Right lobe of liver (tissue), 4 donors: Measurements from ENCODE around the gene CALD1.

Experiments used
- CTCF ChIP-seq, 4 donors: fragments of 200-600 bp in 3 of 4; fragments of 450-650 bp in 1 of 4; IDR thresholded peaks; one replicate each; pipeline versions ENCODE4 v1.5.1 to v1.8.0; 2016 to 2022; ENCODE audit warnings: antibody characterized with exemption in 4 of 4, mild to moderate bottlenecking in 2 of 4
- POLR2A ChIP-seq: fragments of 450-650 bp; IDR thresholded peaks from one replicate; pipeline ENCODE4 v1.6.1; 2017; ENCODE audit warnings: antibody characterized with exemption, mild to moderate bottlenecking
- donor health status: DM: no; HTN: no; CAD: no.
- donor health status: DM: no; HTN: no; CAD: no.
- donor health status: DM: no; HTN: yes; CAD: no.

- TF ChIP-seq CTCF (IDR thresholded peaks at IDR 0.05) = no peak
- TF ChIP-seq POLR2A = no peak
These were observed 96.4 kb downstream of the CALD1 start for GRCh38 chr7:134875867-134876266.
